Measurements from ENCODE around the gene KIAA1755. TPM values are rescaled to one million over a fixed set of nuclear protein-coding genes. Genes with fewer than 3 reads are reported as not detected.
A peak's percentile ranks its signal among the peaks of the same experiment; 100 is the strongest.

Gene KIAA1755
- total and polyA plus RNA-seq, 9 of the 15 experiments (the other 6 are each of a cell fraction or from before 2014, with no cell fraction given): not detected

DNA sequence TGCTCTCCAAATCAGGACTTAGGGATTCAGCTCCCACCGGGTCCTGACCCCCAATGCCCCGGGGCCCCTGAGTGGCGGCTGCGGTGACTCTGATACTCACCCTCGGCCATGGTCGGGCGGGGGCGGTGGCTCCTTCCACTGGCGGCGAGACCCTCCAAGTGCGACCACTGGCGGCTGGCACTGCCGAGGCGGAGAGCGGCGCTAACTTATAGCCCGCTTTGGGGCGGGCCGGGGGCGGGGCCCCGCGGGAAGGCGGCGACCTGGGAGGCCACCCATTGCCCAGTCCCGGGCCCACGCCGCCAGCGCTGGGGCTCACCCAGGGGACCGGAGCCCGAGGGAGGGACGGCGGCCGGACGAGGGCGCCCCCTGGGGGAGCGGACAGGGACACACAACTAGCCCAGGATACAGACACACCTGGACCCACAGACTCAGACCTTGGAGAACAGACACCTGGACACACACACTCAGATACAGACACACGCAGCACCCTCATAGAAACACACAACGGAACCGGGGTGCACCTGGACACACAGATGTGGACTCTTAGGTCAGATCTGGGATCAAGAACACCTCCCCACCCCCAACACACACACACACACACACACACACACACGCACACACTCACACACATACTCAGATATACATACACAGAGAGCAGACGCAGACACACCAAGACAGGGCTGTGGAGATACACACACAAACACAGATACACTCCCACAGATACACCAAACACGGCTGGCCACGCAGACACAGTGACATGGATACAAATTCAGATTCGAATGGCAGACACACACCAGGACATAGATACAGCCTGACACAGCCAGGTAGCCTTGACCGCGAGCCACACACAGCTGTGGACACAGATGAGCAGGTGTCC, 95.2 kb downstream of the KIAA1755 start, which contains the start of gene TGM2 (continued):
- TF ChIP-seq, protein P1, sequence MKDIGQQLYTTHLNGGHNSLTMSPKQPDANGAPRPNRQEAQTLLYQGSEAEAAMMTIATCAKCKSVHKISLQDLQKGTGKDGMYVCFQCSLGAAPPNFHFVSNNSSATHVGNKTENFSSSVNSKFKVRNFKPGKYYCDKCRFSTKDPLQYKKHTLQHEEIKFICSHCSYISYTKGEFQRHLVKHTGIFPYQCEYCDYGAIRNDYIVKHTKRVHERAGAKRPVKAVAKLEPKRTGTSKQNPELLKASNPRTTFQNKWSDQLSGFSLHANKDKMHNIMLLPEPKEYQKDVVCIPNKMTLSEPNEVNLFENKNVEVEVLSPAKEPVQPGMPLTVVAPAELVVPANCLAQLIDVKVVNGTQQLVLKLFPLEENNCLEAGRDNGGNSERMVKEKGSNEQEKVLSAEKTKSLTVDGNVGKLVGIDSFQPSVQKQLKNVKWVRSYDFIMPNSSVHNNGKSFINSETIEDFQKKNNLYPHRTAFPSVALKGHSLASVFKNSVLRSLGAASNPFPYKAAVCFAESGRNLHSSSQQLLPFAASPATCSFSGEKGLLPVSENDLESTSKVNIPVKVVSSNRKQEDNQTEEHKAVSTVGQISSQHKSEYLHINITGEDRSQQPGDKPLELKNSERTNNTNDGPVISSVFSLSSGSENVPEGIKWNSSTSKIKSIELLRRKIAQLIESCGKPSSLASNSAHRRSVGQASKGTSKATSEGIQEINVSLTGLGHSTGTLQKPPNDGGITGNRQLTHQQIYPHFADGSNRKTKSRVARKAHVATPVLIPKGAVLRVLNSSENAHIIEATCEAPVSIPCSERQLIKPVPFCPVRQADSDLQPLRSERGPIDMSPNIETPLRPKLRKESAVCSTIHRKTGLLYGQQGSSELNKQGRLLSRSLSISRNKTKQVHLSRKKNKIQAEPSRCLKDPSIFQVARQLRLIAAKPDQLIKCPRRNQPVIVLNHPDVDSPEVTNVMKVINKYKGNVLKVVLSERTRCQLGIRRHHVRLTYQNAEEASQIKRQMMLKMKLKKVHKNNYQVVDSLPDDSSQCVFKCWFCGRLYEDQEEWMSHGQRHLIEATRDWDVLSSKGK (CRISPR knock-in tag; IDR thresholded peaks at IDR 0.05): no peak
- TF ChIP-seq ZNF586 (CRISPR knock-in tag; conservative IDR thresholded peaks at IDR 0.05): no peak
- TF ChIP-seq, protein P2, sequence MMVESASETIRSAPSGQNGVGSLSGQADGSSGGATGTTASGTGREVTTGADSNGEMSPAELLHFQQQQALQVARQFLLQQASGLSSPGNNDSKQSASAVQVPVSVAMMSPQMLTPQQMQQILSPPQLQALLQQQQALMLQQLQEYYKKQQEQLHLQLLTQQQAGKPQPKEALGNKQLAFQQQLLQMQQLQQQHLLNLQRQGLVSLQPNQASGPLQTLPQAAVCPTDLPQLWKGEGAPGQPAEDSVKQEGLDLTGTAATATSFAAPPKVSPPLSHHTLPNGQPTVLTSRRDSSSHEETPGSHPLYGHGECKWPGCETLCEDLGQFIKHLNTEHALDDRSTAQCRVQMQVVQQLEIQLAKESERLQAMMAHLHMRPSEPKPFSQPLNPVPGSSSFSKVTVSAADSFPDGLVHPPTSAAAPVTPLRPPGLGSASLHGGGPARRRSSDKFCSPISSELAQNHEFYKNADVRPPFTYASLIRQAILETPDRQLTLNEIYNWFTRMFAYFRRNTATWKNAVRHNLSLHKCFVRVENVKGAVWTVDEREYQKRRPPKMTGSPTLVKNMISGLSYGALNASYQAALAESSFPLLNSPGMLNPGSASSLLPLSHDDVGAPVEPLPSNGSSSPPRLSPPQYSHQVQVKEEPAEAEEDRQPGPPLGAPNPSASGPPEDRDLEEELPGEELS (CRISPR knock-in tag; IDR thresholded peaks at IDR 0.05; ENCODE audit: borderline replicate concordance): no peak
- no peak for TF ChIP-seq HIVEP1 (CRISPR knock-in tag; IDR thresholded peaks at IDR 0.05)
- no peak for TF ChIP-seq ZBTB1 (CRISPR knock-in tag; IDR thresholded peaks at IDR 0.05; ENCODE audit: borderline replicate concordance, low read depth)
- TF ChIP-seq, protein P3, sequence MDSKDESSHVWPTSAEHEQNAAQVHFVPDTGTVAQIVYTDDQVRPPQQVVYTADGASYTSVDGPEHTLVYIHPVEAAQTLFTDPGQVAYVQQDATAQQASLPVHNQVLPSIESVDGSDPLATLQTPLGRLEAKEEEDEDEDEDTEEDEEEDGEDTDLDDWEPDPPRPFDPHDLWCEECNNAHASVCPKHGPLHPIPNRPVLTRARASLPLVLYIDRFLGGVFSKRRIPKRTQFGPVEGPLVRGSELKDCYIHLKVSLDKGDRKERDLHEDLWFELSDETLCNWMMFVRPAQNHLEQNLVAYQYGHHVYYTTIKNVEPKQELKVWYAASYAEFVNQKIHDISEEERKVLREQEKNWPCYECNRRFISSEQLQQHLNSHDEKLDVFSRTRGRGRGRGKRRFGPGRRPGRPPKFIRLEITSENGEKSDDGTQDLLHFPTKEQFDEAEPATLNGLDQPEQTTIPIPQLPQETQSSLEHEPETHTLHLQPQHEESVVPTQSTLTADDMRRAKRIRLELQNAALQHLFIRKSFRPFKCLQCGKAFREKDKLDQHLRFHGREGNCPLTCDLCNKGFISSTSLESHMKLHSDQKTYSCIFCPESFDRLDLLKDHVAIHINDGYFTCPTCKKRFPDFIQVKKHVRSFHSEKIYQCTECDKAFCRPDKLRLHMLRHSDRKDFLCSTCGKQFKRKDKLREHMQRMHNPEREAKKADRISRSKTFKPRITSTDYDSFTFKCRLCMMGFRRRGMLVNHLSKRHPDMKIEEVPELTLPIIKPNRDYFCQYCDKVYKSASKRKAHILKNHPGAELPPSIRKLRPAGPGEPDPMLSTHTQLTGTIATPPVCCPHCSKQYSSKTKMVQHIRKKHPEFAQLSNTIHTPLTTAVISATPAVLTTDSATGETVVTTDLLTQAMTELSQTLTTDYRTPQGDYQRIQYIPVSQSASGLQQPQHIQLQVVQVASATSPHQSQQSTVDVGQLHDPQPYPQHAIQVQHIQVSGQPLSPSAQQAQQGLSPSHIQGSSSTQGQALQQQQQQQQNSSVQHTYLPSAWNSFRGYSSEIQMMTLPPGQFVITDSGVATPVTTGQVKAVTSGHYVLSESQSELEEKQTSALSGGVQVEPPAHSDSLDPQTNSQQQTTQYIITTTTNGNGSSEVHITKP (IDR thresholded peaks at IDR 0.05; ENCODE audit: partially characterized antibody): no peak
- no peak for TF ChIP-seq POU5F1 (IDR thresholded peaks at IDR 0.05; ENCODE audit: borderline replicate concordance, low read depth, low read length, partially characterized antibody)
- no peak for TF ChIP-seq RUNX1 (IDR thresholded peaks at IDR 0.05; ENCODE audit: low read depth)
- TF ChIP-seq, protein P4, sequence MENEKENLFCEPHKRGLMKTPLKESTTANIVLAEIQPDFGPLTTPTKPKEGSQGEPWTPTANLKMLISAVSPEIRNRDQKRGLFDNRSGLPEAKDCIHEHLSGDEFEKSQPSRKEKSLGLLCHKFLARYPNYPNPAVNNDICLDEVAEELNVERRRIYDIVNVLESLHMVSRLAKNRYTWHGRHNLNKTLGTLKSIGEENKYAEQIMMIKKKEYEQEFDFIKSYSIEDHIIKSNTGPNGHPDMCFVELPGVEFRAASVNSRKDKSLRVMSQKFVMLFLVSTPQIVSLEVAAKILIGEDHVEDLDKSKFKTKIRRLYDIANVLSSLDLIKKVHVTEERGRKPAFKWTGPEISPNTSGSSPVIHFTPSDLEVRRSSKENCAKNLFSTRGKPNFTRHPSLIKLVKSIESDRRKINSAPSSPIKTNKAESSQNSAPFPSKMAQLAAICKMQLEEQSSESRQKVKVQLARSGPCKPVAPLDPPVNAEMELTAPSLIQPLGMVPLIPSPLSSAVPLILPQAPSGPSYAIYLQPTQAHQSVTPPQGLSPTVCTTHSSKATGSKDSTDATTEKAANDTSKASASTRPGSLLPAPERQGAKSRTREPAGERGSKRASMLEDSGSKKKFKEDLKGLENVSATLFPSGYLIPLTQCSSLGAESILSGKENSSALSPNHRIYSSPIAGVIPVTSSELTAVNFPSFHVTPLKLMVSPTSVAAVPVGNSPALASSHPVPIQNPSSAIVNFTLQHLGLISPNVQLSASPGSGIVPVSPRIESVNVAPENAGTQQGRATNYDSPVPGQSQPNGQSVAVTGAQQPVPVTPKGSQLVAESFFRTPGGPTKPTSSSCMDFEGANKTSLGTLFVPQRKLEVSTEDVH (IDR thresholded peaks at IDR 0.05; ENCODE audit: low read depth, partially characterized antibody): no peak
- 0 out of 2 replicates have a peak, but pooled peaks have one; percentile 16 for TF ChIP-seq MXI1 (IDR thresholded peaks at IDR 0.05; ENCODE audit: low read depth, low read length)
- TF ChIP-seq, protein P5, sequence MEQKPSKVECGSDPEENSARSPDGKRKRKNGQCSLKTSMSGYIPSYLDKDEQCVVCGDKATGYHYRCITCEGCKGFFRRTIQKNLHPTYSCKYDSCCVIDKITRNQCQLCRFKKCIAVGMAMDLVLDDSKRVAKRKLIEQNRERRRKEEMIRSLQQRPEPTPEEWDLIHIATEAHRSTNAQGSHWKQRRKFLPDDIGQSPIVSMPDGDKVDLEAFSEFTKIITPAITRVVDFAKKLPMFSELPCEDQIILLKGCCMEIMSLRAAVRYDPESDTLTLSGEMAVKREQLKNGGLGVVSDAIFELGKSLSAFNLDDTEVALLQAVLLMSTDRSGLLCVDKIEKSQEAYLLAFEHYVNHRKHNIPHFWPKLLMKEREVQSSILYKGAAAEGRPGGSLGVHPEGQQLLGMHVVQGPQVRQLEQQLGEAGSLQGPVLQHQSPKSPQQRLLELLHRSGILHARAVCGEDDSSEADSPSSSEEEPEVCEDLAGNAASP (IDR thresholded peaks at IDR 0.05): no peak
- TF ChIP-seq RBFOX2 (IDR thresholded peaks at IDR 0.05; ENCODE audit: low read depth, low read length): peak; percentile 82

All from K562 (cell line).